Measurements from ENCODE around the gene NLRX1. TPM values are rescaled to one million over a fixed set of nuclear protein-coding genes. Genes with fewer than 3 reads are reported as not detected.

NLRX1 gene
- total and polyA plus RNA-seq, 10 of the 15 experiments (the other 5 are each of a cell fraction or from before 2014, with no cell fraction given) = 0.85 to 18.5 (median 10.0) TPM

GRCh38 chr11:119222891-119223290 is 54.4 kb downstream of the NLRX1 start:
- H3K9ac ChIP-seq (ENCODE audit: control insufficient read depth, insufficient read depth, low read length) = no peak overlapping the region
- DNase-seq (ENCODE audit: low read depth, low spot score) (no peak), FAIRE-seq (no peak), ATAC-seq (no peak)
- no peaks in the 10 kb centered on the region for H3K27me3 ChIP-seq (replicated peaks in 1 of 2; ENCODE audit: control insufficient read depth in 2 of 2, insufficient read depth in 2 of 2, low read length in 1 of 2)
- BruUV-seq (replicated peaks) = no TSS peak
- H3K27ac ChIP-seq (ENCODE audit: control insufficient read depth, insufficient read depth) = no peak overlapping the region
- H3K9me3 ChIP-seq (replicated peaks; ENCODE audit: control insufficient read depth, insufficient read depth, low read length) = no peaks in the 10 kb centered on the region
- TF ChIP-seq PRDM15 (CRISPR knock-in tag; IDR thresholded peaks at IDR 0.05) (no peak), ZNF622 (IDR thresholded peaks at IDR 0.05) (no peak), BHLHE40 (IDR thresholded peaks at IDR 0.05; ENCODE audit: borderline replicate concordance in 1 of 2, low read depth in 2 of 2, low read length in 1 of 2) (no peak), MAX (IDR thresholded peaks at IDR 0.05; ENCODE audit: low read depth, low read length) (no peak), ZNF217 (IDR thresholded peaks at IDR 0.05) (no peak), NRF1 (conservative IDR thresholded peaks at IDR 0.05; ENCODE audit: low read depth, low read length) (no peak), TBL1XR1 (IDR thresholded peaks at IDR 0.05; ENCODE audit: low read depth, low read length) (no peak), ESRRA (IDR thresholded peaks at IDR 0.05; ENCODE audit: low read length) (no peak), RELA (IDR thresholded peaks at IDR 0.05; ENCODE audit: borderline replicate concordance, partially characterized antibody) (no peak), NR2C2 (IDR thresholded peaks at IDR 0.05; ENCODE audit: borderline replicate concordance, control insufficient read depth, insufficient read length, low read depth) (no peak)
- H3K4me1 ChIP-seq (ENCODE audit: control insufficient read depth, insufficient read depth, low read length) = peaks cover 3% of the 10 kb centered on the region
- H3K4me2 ChIP-seq (ENCODE audit: control insufficient read depth, insufficient read depth) = no peak overlapping the region
- H3K36me3 ChIP-seq (ENCODE audit: control insufficient read depth in 2 of 2, insufficient read depth in 2 of 2, low read length in 1 of 2) = no peaks in the 10 kb centered on the region
- intact Hi-C loops (cut with micrococcal nuclease; ENCODE audit: unreplicated experiment) (no loop called here), in situ Hi-C loops (cut with MboI) (no loop called here)
- no peaks in the 10 kb centered on the region for H4K20me1 ChIP-seq (ENCODE audit: control insufficient read depth, insufficient read depth)
- peaks cover 56% of the 10 kb centered on the region for H3K79me2 ChIP-seq (ENCODE audit: control insufficient read depth, insufficient read depth, low read length)
- no peak overlapping the region for H3K4me3 ChIP-seq
- no peak overlapping the region for H2AFZ ChIP-seq (ENCODE audit: control insufficient read depth, low read depth, low read length)
- POLR2A ChIA-PET = interaction anchor here (1.1 kb wide), 1 partner anchor 12 kb away, joined by 3 read pairs; no protein-coding TSS in a partner anchor
- 97% methylated on average over 5 of the region's 5 CpGs for WGBS (ENCODE audit: insufficient coverage, insufficient replicate concordance, low lambda C conversion rate, missing lambda C conversion rate)
- SMC1A ChIA-PET (ENCODE audit: uncharacterized antibody, unreplicated experiment) = interaction anchor here (1.4 to 1.6 kb wide), 2 partner anchors 11 to 36 kb away, joined by 4 to 6 read pairs; no protein-coding TSS in a partner anchor
- CTCF ChIA-PET = interaction anchor here (1.1 to 1.6 kb wide), 4 partner anchors 10 to 251 kb away, joined by 3 to 5 read pairs (median 3); no protein-coding TSS in a partner anchor
- RAD21 ChIA-PET (ENCODE audit: unreplicated experiment) = interaction anchor here (0.6 kb wide), 2 partner anchors 14 to 115 kb away, joined by 3 to 4 read pairs; no protein-coding TSS in a partner anchor

All from GM12878 (cell line).